GM12878 (cell line): Measurements from ENCODE around the gene HERC4. TPM values are rescaled to one million over a fixed set of nuclear protein-coding genes. Genes with fewer than 3 reads are reported as not detected.

Source experiments
- ATAC-seq: fragments of 200-7000 bp; cut with Tn5 transposase; 3 replicates; pipeline ENCODE4 v1.9.1; 2020; ENCODE audit warnings: mild to moderate bottlenecking, moderate library complexity
- BruUV-seq: library from RNA; stranded (reverse); fragments of 400-500 nt; replicated peaks from 2 replicates; lab custom pipeline; 2021; lab: Mats Ljungman, UMichigan
- CTCF ChIA-PET: fragments of 300-600 bp; sonication (Branson Sonifier 250); formaldehyde crosslinking; extraction: SDS; loops from one replicate; lab custom pipeline; 2021; ENCODE audit warnings: inconsistent platforms; lab: Yijun Ruan, JAX
- POLR2A ChIA-PET: fragments of 350-600 bp; formaldehyde crosslinking; extraction: SDS; loops from one replicate; lab custom pipeline; 2021; ENCODE audit warnings: inconsistent platforms; lab: Charles Lee
- RAD21 ChIA-PET: fragments of 300-600 bp; sonication (Branson Sonifier 250); formaldehyde crosslinking; loops from one replicate; lab custom pipeline; 2023; ENCODE audit warnings: antibody characterized with exemption; ENCODE audit not compliant: unreplicated experiment; lab: Charles Lee
- SMC1A ChIA-PET: fragments of 300-600 bp; sonication (Branson Sonifier 250); formaldehyde crosslinking; loops from one replicate; lab custom pipeline; 2023; ENCODE audit not compliant: unreplicated experiment, uncharacterized antibody; lab: Charles Lee
- DNase-seq: peaks from one replicate; pipeline ENCODE4 v3.0.0-alpha.2; 2011; ENCODE audit warnings: low read depth, low spot score
- FAIRE-seq: peaks from 3 replicates; lab custom pipeline; 2011; peaks lifted over from hg19 to GRCh38; lab: Jason Lieb, UNC
- H2AFZ ChIP-seq: 2 replicates; pipeline ENCODE4 v1.6.0; 2011; ENCODE audit warnings: low read depth, low read length, control low read depth; ENCODE audit not compliant: control insufficient read depth
- H3K27ac ChIP-seq: 2 replicates; pipeline ENCODE4 v1.5.1; 2011; ENCODE audit warnings: control low read depth; ENCODE audit not compliant: control insufficient read depth, insufficient read depth
- H3K27me3 ChIP-seq, 2 experiments: replicated peaks in 1 of 2; 2 replicates each; pipeline versions ENCODE4 v1.6.0 to v1.6.1; 2011; ENCODE audit warnings: low read length in 1 of 2; ENCODE audit not compliant: control insufficient read depth in 2 of 2, insufficient read depth in 2 of 2
- H3K36me3 ChIP-seq, 2 experiments: 2 replicates each; pipeline ENCODE4 v1.5.1; 2011; ENCODE audit warnings: low read length in 1 of 2; ENCODE audit not compliant: control insufficient read depth in 2 of 2, insufficient read depth in 2 of 2
- H3K4me1 ChIP-seq: 2 replicates; pipeline ENCODE4 v1.6.1; 2011; ENCODE audit warnings: mild to moderate bottlenecking, low read length, moderate library complexity, mixed read lengths; ENCODE audit not compliant: control insufficient read depth, insufficient read depth
- H3K4me2 ChIP-seq: 2 replicates; pipeline ENCODE4 v1.6.0; 2011; ENCODE audit warnings: control low read depth; ENCODE audit not compliant: control insufficient read depth, insufficient read depth
- H3K4me3 ChIP-seq: fragments of 200-600 bp; sonication (generic); 2 replicates; pipeline ENCODE4 v1.5.1; 2016
- H3K79me2 ChIP-seq: 2 replicates; pipeline ENCODE4 v1.6.0; 2011; ENCODE audit warnings: low read length; ENCODE audit not compliant: control insufficient read depth, insufficient read depth
- H3K9ac ChIP-seq: 2 replicates; pipeline ENCODE4 v1.8.0; 2011; ENCODE audit warnings: low read length, control low read depth, mixed read lengths; ENCODE audit not compliant: control insufficient read depth, insufficient read depth
- H3K9me3 ChIP-seq: replicated peaks from 3 replicates; pipeline ENCODE4 v1.5.1; 2011; ENCODE audit warnings: mild to moderate bottlenecking, low read length; ENCODE audit not compliant: control insufficient read depth, insufficient read depth
- H4K20me1 ChIP-seq: 2 replicates; pipeline ENCODE4 v1.6.0; 2011; ENCODE audit not compliant: control insufficient read depth, insufficient read depth
- CREB1 ChIP-seq: IDR thresholded peaks from 2 replicates; pipeline ENCODE4 v1.6.1; 2012; ENCODE audit warnings: low read depth, mild to moderate bottlenecking, inconsistent platforms
- FOXK2 ChIP-seq: fragments of 450-650 bp; IDR thresholded peaks from 2 replicates; pipeline ENCODE4 v1.6.1; 2017; ENCODE audit warnings: mild to moderate bottlenecking, moderate library complexity
- HDAC2 ChIP-seq: fragments of 200-600 bp; sonication (generic); IDR thresholded peaks from 2 replicates; pipeline ENCODE4 v1.6.1; 2017
- MTA2 ChIP-seq: fragments of 450-650 bp; IDR thresholded peaks from 2 replicates; pipeline ENCODE4 v1.6.1; 2016; ENCODE audit warnings: low read depth, mild to moderate bottlenecking, moderate library complexity
- MXI1 ChIP-seq: fragments of 150-350 bp; IDR thresholded peaks from 2 replicates; pipeline ENCODE4 v1.6.1; 2011; ENCODE audit warnings: low read depth, mild to moderate bottlenecking, inconsistent platforms, low read length, improper control_type of control experiment
- MYC ChIP-seq: IDR thresholded peaks from 2 replicates; pipeline ENCODE4 v1.6.1; 2011; ENCODE audit warnings: mild to moderate bottlenecking, low read length, moderate library complexity, inconsistent platforms; ENCODE audit not compliant: insufficient read depth, insufficient replicate concordance, insufficient read length, severe bottlenecking
- NFYA ChIP-seq: IDR thresholded peaks from 2 replicates; pipeline ENCODE4 v1.6.1; 2011; ENCODE audit warnings: low read depth, mild to moderate bottlenecking, low read length, improper control_type of control experiment, borderline replicate concordance
- POLR2AphosphoS2 ChIP-seq: IDR thresholded peaks from 2 replicates; pipeline ENCODE4 v1.6.1; 2011; ENCODE audit warnings: low read depth, mild to moderate bottlenecking, low read length, improper control_type of control experiment, moderate library complexity
- RUNX3 ChIP-seq: IDR thresholded peaks from 2 replicates; pipeline ENCODE4 v1.6.1; 2012; ENCODE audit warnings: low read length, inconsistent platforms
- STAT3 ChIP-seq: IDR thresholded peaks from 2 replicates; pipeline ENCODE4 v1.6.1; 2011; ENCODE audit warnings: low read depth, low read length, improper control_type of control experiment
- WRNIP1 ChIP-seq: IDR thresholded peaks from 2 replicates; pipeline ENCODE4 v1.6.1; 2011; ENCODE audit warnings: low read depth, low read length, improper control_type of control experiment, borderline replicate concordance
- WGBS: methylation state at CpG from one replicate; pipeline ENCODE4 v1.1.6; 2016; ENCODE audit warnings: low lambda C conversion rate; ENCODE audit not compliant: insufficient replicate concordance, insufficient coverage; ENCODE audit errors: missing lambda C conversion rate; 5-methylcytosine and 5-hydroxymethylcytosine counted together
- in situ Hi-C: fragments of 300-500 bp; cut with MboI; formaldehyde crosslinking; loops from 9 replicates; pipeline ENCODE4 v1.14.3; 2018; ENCODE audit warnings: mixed read lengths
- intact Hi-C: fragments of 100-400 bp; cut with micrococcal nuclease; formaldehyde crosslinking; loops from one replicate; pipeline ENCODE4 v1.14.2; 2022; ENCODE audit not compliant: unreplicated experiment
- polyA plus RNA-seq, 11 experiments: library from polyadenylated mRNA; depleted of rRNA in 4 of 11; unstranded in 6 of 11; stranded (reverse) in 5 of 11; fragments of >200 nt; fragmentation: Nextera tagmentation in 4 of 11; fragmentation: Illumina TruSeq in 1 of 11; extraction: Ambion mirVana in 4 of 11; extraction: Trizol in 1 of 11; gene quantifications; 1 replicate in 1 of 11; 2 replicates in 10 of 11; pipeline versions ENCODE4 v1.2.1 to v1.2.3, GENCODE V29; 2011 to 2016; ENCODE audit warnings: inconsistent platforms in 2 of 11, missing spikeins in 2 of 11, low read depth in 1 of 11
- total RNA-seq, 4 experiments: library from RNA; depleted of rRNA in 3 of 4; stranded (reverse); fragments of >200 nt in 3 of 4; fragmentation: Illumina TruSeq in 1 of 4; extraction: Trizol in 1 of 4; gene quantifications; 2 replicates each; pipeline versions ENCODE4 v1.2.1 to v1.2.3, GENCODE V29; 2013 to 2021

The HERC4 gene
- total and polyA plus RNA-seq, 10 of the 15 experiments (the other 5 are each of a cell fraction or from before 2014, with no cell fraction given) = 9.7 to 36.8 (median 23.4) TPM

DNA sequence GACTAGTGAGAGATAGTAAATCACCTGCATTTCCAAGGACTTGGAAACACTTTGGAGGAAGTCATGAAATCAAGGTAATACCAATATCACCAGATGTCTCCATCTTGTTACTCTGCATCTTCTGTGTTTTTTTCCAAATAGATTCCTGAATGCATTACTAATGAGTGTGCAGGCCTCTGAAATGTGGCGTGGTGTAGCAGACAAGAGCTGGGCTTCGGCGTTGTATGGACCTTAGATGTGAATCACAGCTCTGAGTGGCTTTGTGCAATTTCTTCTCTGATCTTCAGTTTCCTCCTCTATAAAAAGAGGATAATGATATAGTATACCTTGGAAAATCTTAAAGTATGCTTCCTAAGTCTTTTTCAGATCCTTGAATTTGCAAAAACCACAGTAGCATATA is 24.7 kb upstream of the HERC4 start:
- Histone ChIP-seq H3K4me2 (no peak overlapping the region), H4K20me1 (no peaks in the 10 kb centered on the region), H3K27me3 (no peaks in the 10 kb centered on the region), H3K4me3 (no peak overlapping the region), H3K9me3 (no peaks in the 10 kb centered on the region), H3K9ac (no peak overlapping the region), H3K36me3 (no peaks in the 10 kb centered on the region), H3K27ac (no peak overlapping the region), H3K4me1 (no peaks in the 10 kb centered on the region), H3K79me2 (no peaks in the 10 kb centered on the region), H2AFZ (no peak overlapping the region)
- ChIA-PET POLR2A (no interaction called here), RAD21 (no interaction called here), CTCF (interaction anchor here (1.2 to 2.4 kb wide), 3 partner anchors 11 to 240 kb away, joined by 3 to 8 read pairs (median 4); no protein-coding TSS in a partner anchor), SMC1A (interaction anchor here (0.8 kb wide), 1 partner anchor 56 kb away, joined by 3 read pairs; no protein-coding TSS in a partner anchor)
- no peak for TF ChIP-seq POLR2AphosphoS2
- no peak for TF ChIP-seq RUNX3
- TF ChIP-seq WRNIP1 = no peak
- no peak for TF ChIP-seq FOXK2
- TF ChIP-seq CREB1 = no peak
- no peak for TF ChIP-seq HDAC2
- TF ChIP-seq MXI1 = no peak
- no peak for TF ChIP-seq MTA2
- no peak for TF ChIP-seq NFYA
- no peak for TF ChIP-seq STAT3
- TF ChIP-seq MYC = no peak
- 98% methylated on average over 3 of the region's 3 CpGs for WGBS
- ATAC-seq = no peak
- intact Hi-C loops = no loop called here
- in situ Hi-C loops = no loop called here
- no peak for DNase-seq
- FAIRE-seq = no peak
- BruUV-seq = no TSS peak
